HG03575 (cell line): Measurements from ENCODE around the gene LURAP1L.
"Not testable (repeated sequence)": the region's sequence is repeated elsewhere in the genome, so short reads cannot be mapped to it uniquely, and the experiment has no call there.

ENCODE experiments used
- ATAC-seq: cut with Tn5 transposase; IDR thresholded peaks from one replicate; pipeline ENCODE4 v1.9.1; 2021; ENCODE audit not compliant: unreplicated experiment, insufficient number of reproducible peaks, low FRiP score; ENCODE audit errors: extremely low read depth

LURAP1L gene

DNA sequence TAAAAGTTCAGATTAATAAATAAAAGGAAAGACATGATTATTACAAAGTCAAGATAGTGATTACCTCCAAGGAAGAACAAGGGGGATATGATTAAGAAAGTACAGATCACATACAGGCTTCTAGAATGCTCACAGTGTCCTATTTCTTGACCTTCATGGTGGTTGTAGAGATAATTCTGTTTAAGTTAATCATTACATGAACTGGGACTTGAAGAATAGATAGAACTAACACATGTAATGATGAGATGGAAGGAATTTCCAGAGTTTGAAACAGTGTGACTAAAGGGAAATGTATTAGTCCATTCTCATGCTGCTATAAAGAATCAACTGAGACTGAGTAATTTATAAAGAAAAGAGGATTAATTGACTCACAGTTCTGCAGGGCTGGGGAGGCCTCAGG lies 72.7 kb downstream of the LURAP1L start:
- no peak for ATAC-seq

DNA sequence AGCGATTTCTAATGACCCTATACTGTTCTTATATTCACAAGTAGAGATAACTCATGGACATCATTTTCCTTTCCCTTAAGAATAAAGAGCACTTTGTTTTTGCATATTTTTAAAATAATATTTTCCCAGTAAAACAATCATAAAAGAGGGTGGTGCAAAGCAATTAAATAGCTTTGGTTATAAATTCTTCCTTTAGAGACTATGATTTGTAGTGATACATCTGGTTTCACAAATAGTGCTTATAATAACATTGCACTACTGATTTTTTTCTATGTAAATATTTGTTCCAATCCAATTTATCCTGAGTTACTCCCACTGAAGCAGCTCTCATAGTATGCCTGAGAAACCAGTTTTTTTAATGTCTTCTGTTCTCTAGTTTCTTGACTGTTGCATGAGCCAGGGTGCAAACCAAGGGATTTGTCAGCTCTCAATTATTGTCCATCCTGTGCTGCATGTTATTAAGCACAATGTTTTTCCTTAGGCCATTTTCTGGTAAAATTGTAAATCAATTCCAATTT lies 74.7 kb downstream of the LURAP1L start:
- no peak for ATAC-seq

DNA sequence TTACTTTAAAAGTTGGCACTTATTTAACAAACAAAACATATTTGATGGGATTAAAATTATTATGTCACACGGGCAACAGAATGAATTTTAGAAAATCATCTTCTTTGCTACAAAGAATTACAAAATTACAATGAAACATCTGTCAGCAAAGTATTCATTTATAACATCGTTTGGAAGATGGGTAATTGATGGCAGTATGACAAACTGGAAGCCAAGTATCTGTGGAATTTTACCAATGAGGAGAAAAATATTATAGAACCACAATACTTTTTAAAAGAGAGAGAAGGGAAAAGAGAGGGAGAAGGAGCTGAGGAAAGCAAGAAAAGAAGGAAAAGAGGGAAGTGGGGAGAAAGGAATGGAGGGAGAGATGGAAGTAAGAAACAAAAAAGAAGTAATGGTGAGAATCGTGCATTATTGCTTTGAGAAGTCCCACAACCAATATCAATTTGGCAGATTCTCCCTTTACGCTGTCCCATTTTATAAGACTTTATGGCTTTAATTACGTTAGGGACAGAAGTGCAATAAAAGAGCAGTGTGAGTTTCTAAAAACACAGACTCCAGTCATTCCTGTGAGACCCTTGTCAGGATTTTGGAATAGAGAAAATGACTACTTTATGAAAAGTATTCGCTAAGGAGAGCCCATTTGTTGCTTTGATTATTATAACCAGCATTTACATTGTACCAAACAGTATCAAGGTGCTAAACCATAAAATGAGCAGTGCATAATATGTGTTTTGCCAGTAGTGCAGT lies 76.7 kb downstream of the LURAP1L start:
- ATAC-seq, result no peak

GRCh38 chr9:12853051-12853450 lies 78.2 kb downstream of the LURAP1L start:
- ATAC-seq, result no peak

DNA sequence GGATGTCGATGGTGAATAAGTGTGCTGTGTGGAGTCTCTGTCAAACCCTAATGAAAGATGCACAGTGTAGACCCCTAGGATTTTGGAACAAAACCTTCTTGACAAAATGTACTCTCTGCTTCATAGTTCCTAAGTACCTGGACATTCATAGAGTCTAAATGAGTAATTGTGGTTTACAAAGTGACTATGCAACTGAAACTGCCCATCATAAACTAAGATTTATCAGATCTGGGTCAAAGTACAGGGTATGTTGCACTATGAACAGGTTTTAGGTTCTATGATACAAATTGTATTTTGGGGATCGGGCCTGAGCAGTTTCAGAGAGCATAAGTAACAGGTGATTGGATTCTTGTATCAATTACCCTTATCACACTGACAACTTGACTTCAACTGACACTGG lies 79.4 kb downstream of the LURAP1L start:
- no peak for ATAC-seq

DNA sequence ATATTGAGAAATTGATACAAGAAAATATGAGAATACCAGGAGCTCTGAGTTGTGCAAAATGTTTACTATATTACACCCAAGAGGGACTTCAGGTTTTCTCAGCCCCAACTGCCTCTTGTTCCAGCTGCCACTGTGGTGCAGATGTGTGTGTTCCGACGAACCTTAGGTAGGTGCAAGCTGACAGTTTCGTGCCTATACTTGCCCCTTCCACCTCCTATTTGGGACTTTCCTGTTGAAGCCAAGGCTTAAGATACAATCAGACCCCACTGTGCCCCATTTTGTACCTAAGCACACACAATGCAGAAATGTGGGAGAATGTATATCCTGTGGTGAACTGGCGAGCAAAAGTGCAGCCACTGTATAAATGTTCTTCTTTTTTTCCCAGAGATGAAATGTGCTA lies 80.2 kb downstream of the LURAP1L start:
- no peak for ATAC-seq

GRCh38 chr9:12856603-12857002 lies 81.8 kb downstream of the LURAP1L start:
- no peak for ATAC-seq

GRCh38 chr9:12859704-12860251 lies 85.0 kb downstream of the LURAP1L start:
- ATAC-seq, result no peak

- ATAC-seq, result no peak
These were observed 86.2 kb downstream of the LURAP1L start for GRCh38 chr9:12860998-12861397.

DNA sequence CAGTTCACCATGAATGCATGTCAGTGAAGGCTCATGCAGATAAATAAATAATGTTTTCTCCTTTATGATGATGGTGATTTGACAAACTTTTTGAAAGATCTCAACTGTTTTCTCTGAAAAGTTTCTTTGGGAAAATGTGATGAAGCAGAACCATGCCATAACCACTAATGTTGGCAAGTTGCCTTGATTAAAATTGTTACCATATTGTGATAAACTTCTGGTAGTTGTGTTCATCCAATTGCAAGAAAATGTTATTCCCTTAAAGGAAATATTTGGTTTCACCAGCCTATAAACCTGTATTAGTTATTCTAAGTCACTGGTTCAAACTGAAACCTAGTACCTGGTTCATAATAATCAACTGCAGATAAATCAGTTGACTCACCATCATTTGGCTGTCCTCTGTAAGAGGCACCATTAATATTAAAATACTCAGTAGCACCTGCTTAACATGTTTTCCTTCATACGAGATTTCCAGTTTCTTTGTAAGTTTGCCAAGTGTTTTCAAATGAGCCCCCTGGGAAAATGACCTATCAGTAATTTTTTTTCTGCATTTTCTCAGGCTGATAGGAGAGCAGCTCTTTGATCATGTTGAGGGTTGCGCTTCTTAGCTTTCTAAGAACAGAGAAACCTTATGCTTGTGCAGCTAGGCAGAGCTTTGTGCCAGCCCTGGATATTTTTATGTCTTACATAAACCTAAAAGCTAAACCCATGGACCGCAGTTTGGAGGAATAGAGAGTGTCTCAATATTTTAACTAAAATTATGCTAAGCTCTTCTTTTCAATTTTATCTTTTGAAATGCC lies 88.0 kb downstream of the LURAP1L start:
- ATAC-seq, result no peak

DNA sequence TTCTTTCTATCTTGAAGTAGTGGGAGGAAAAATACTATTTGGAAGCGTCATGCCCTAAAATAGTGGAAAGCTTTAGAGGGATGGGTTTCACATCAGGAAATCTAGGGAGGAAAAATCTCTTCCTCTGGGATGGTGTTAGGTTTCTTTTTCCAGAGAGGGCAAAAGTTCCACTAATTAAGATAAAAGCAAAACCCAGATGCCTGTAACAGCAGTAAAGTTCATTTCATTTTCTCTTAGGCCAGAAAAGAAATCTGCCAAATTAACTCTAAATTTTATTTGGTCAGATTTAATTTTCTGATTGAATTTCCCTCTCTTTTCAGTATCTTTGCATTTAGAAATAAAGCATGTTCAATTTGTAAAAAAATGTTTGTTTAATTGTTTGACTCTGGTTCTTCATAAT lies 88.8 kb downstream of the LURAP1L start:
- ATAC-seq, result no peak

- not testable (repeated sequence) for ATAC-seq
These were observed 90.6 kb downstream of the LURAP1L start for GRCh38 chr9:12865380-12865779.
